A549 (cell line): ENCODE results near the gene UBTD1.

Source experiments
- BCL3 ChIP-seq: fragments of >200 bp; sonication (Bioruptor Twin); formaldehyde crosslinking; IDR thresholded peaks from 3 replicates; pipeline ENCODE4 v1.6.1; 2016
- EP300 ChIP-seq, 2 experiments: fragments of >200 bp; sonication (Bioruptor Twin); formaldehyde crosslinking; IDR thresholded peaks; 2 replicates in 1 of 2; 3 replicates in 1 of 2; pipeline ENCODE4 v1.6.1; 2016 to 2017
- JUN ChIP-seq, 2 experiments: fragments of >200 bp; sonication (Bioruptor Twin); formaldehyde crosslinking; IDR thresholded peaks; 2 replicates in 1 of 2; 3 replicates in 1 of 2; pipeline ENCODE4 v1.6.1; 2016 to 2017
- KDM1A ChIP-seq: fragments of 200-600 bp; sonication (generic); IDR thresholded peaks from 2 replicates; pipeline ENCODE4 v1.6.1; 2016; ENCODE audit warnings: low read depth, mild to moderate bottlenecking
- MYC ChIP-seq: IDR thresholded peaks from 2 replicates; pipeline ENCODE4 v1.6.1; 2012; ENCODE audit warnings: mild to moderate bottlenecking, inconsistent platforms, low read length, improper control_type of control experiment, borderline replicate concordance
- POLR2A ChIP-seq: IDR thresholded peaks from 2 replicates; pipeline ENCODE4 v1.6.1; 2012; ENCODE audit warnings: mild to moderate bottlenecking, low read length
- POLR2AphosphoS2 ChIP-seq: conservative IDR thresholded peaks from 2 replicates; pipeline ENCODE4 v1.6.1; 2012; ENCODE audit warnings: low read length, improper control_type of control experiment, inconsistent platforms
- RAD21 ChIP-seq, 2 experiments: fragments of >200 bp in 1 of 2; sonication (Bioruptor Twin) in 1 of 2; formaldehyde crosslinking in 1 of 2; IDR thresholded peaks in 1 of 2; conservative IDR thresholded peaks in 1 of 2; 2 replicates in 1 of 2; 3 replicates in 1 of 2; pipeline ENCODE4 v1.6.1; 2012 to 2018; ENCODE audit warnings: inconsistent platforms in 1 of 2
- RCOR1 ChIP-seq: fragments of 150-350 bp; IDR thresholded peaks from 2 replicates; pipeline ENCODE4 v1.6.1; 2014; ENCODE audit warnings: antibody characterized with exemption, low read length, low read depth
- REST ChIP-seq: fragments of 200-600 bp; sonication (generic); IDR thresholded peaks from 2 replicates; pipeline ENCODE4 v1.6.1; 2016; ENCODE audit warnings: antibody characterized with exemption, mild to moderate bottlenecking, moderate library complexity
- SMC3 ChIP-seq: fragments of >200 bp; sonication (Bioruptor Twin); formaldehyde crosslinking; IDR thresholded peaks from 3 replicates; pipeline ENCODE4 v1.6.1; 2018; ENCODE audit warnings: inconsistent platforms
- TF ChIP-seq, protein P1 (sequence below): fragments of >200 bp; sonication (Bioruptor Twin); formaldehyde crosslinking; IDR thresholded peaks from 3 replicates; pipeline ENCODE4 v1.5.1; 2016
- TF ChIP-seq, protein P2 (sequence below): fragments of 150-350 bp; IDR thresholded peaks from 2 replicates; pipeline ENCODE4 v1.6.1; 2014; ENCODE audit warnings: low read depth, mild to moderate bottlenecking, low read length
- TF ChIP-seq, protein P3 (sequence below): IDR thresholded peaks from 2 replicates; pipeline ENCODE4 v1.6.1; 2012

DNA sequence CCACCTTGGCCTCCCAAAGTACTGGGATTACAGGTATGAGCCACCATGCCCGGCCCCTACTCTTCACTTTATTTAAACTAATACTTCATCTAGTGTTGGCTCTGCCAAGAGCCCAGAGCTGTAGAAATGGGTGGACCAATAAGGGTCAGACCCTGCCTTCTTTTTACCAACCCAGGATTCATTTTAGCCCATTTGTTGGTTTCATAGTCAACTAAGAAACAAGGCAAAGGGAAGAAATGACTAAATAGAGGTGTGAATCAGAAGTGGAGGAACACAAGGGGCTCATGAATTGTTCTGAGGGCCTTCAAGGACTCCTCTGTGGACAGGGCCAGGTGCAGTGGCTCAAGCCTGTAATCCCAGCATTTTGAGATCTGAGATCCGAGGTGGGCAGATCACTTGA lies 74.9 kb downstream of the UBTD1 start:
- TF ChIP-seq MYC (no peak), BCL3 (no peak), RCOR1 (no peak), KDM1A (no peak), POLR2AphosphoS2 (no peak), REST (no peak), EP300 (IDR thresholded peaks at IDR 0.05) (no peak), JUN (IDR thresholded peaks at IDR 0.05) (no peak), POLR2A (no peak), SMC3 (no peak), RAD21 (conservative IDR thresholded peaks at IDR 0.05 in 1 of 2, IDR thresholded peaks at IDR 0.05 in 1 of 2) (no peak)
- TF ChIP-seq, protein P1, sequence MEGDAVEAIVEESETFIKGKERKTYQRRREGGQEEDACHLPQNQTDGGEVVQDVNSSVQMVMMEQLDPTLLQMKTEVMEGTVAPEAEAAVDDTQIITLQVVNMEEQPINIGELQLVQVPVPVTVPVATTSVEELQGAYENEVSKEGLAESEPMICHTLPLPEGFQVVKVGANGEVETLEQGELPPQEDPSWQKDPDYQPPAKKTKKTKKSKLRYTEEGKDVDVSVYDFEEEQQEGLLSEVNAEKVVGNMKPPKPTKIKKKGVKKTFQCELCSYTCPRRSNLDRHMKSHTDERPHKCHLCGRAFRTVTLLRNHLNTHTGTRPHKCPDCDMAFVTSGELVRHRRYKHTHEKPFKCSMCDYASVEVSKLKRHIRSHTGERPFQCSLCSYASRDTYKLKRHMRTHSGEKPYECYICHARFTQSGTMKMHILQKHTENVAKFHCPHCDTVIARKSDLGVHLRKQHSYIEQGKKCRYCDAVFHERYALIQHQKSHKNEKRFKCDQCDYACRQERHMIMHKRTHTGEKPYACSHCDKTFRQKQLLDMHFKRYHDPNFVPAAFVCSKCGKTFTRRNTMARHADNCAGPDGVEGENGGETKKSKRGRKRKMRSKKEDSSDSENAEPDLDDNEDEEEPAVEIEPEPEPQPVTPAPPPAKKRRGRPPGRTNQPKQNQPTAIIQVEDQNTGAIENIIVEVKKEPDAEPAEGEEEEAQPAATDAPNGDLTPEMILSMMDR, result no peak
- TF ChIP-seq, protein P2, sequence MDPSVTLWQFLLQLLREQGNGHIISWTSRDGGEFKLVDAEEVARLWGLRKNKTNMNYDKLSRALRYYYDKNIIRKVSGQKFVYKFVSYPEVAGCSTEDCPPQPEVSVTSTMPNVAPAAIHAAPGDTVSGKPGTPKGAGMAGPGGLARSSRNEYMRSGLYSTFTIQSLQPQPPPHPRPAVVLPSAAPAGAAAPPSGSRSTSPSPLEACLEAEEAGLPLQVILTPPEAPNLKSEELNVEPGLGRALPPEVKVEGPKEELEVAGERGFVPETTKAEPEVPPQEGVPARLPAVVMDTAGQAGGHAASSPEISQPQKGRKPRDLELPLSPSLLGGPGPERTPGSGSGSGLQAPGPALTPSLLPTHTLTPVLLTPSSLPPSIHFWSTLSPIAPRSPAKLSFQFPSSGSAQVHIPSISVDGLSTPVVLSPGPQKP, result no peak
- TF ChIP-seq, protein P3, sequence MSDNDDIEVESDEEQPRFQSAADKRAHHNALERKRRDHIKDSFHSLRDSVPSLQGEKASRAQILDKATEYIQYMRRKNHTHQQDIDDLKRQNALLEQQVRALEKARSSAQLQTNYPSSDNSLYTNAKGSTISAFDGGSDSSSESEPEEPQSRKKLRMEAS, result no peak
